Nephron progenitor cell (in vitro differentiated cells): Measurements from ENCODE around the gene C3orf49.

Source experiments
- DNase-seq: peaks from one replicate; pipeline ENCODE4 v3.0.0; 2021
- H3K27ac Mint-ChIP-seq: 2 replicates; pipeline ENCODE4 v1.8.0; 2021; ENCODE audit warnings: mild to moderate bottlenecking, moderate library complexity, mixed read lengths
- H3K27me3 Mint-ChIP-seq: 2 replicates; pipeline ENCODE4 v1.8.0; 2021; ENCODE audit warnings: mild to moderate bottlenecking, low read depth, mixed read lengths; ENCODE audit not compliant: poor library complexity
- H3K36me3 Mint-ChIP-seq: 2 replicates; pipeline ENCODE4 v1.8.0; 2021; ENCODE audit warnings: low read depth, mixed read lengths
- H3K4me1 Mint-ChIP-seq: 2 replicates; pipeline ENCODE4 v1.8.0; 2021; ENCODE audit warnings: mixed read lengths
- H3K4me3 Mint-ChIP-seq: 2 replicates; pipeline ENCODE4 v1.8.0; 2021; ENCODE audit warnings: mild to moderate bottlenecking, moderate library complexity, mixed read lengths
- H3K9me3 Mint-ChIP-seq: 2 replicates; pipeline ENCODE4 v1.8.0; 2021; ENCODE audit warnings: mild to moderate bottlenecking, moderate library complexity, mixed read lengths
- TF ChIP-seq, protein P1 (sequence below): fragments of 200-600 bp; sonication (generic); IDR thresholded peaks from 2 replicates; pipeline ENCODE4 v1.5.0; 2021; ENCODE audit warnings: antibody characterized with exemption

C3orf49 gene

GRCh38 chr3:63798949-63799348, 20.1 kb upstream of the C3orf49 start:
- Mint-ChIP-seq H3K4me3 (no peak overlapping the region), H3K27ac (no peak overlapping the region), H3K36me3 (no peaks in the 10 kb centered on the region), H3K4me1 (no peaks in the 10 kb centered on the region), H3K27me3 (peaks cover 11% of the 10 kb centered on the region), H3K9me3 (no peaks in the 10 kb centered on the region)
- TF ChIP-seq, protein P1, sequence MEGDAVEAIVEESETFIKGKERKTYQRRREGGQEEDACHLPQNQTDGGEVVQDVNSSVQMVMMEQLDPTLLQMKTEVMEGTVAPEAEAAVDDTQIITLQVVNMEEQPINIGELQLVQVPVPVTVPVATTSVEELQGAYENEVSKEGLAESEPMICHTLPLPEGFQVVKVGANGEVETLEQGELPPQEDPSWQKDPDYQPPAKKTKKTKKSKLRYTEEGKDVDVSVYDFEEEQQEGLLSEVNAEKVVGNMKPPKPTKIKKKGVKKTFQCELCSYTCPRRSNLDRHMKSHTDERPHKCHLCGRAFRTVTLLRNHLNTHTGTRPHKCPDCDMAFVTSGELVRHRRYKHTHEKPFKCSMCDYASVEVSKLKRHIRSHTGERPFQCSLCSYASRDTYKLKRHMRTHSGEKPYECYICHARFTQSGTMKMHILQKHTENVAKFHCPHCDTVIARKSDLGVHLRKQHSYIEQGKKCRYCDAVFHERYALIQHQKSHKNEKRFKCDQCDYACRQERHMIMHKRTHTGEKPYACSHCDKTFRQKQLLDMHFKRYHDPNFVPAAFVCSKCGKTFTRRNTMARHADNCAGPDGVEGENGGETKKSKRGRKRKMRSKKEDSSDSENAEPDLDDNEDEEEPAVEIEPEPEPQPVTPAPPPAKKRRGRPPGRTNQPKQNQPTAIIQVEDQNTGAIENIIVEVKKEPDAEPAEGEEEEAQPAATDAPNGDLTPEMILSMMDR = no peak
- no peak for DNase-seq

DNA sequence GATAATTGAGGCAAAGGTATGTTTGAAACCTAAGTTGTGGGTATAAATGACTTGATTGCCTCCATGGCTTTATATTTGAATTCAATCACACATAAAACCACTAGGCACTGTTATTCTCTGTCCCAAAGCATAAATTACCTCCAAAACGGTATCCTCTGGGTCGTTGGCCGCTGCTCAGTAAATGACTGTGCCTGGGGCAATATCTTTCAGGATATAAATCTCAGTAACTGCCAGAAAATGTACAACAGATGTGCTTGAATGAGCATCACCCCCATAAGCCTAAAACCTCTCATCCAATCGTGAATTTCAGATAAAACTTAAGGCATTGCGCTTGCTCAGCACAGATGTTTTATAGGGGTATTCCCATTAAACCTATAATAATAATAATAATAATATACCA, 19.0 kb upstream of the C3orf49 start:
- H3K36me3 Mint-ChIP-seq = no peaks in the 10 kb centered on the region
- H3K27ac Mint-ChIP-seq = no peak overlapping the region
- no peak for DNase-seq
- H3K9me3 Mint-ChIP-seq = no peaks in the 10 kb centered on the region
- H3K4me3 Mint-ChIP-seq = no peak overlapping the region
- TF ChIP-seq, protein P1 = no peak
- H3K27me3 Mint-ChIP-seq = peaks cover 11% of the 10 kb centered on the region
- no peaks in the 10 kb centered on the region for H3K4me1 Mint-ChIP-seq

GRCh38 chr3:63803911-63804310, 15.2 kb upstream of the C3orf49 start:
- TF ChIP-seq, protein P1 = no peak
- Mint-ChIP-seq H3K27me3 (peaks cover 11% of the 10 kb centered on the region), H3K4me1 (no peaks in the 10 kb centered on the region), H3K4me3 (no peak overlapping the region), H3K9me3 (no peaks in the 10 kb centered on the region), H3K27ac (no peak overlapping the region), H3K36me3 (no peaks in the 10 kb centered on the region)
- no peak for DNase-seq

GRCh38 chr3:63807961-63808565, 11.0 kb upstream of the C3orf49 start:
- no peaks in the 10 kb centered on the region for H3K9me3 Mint-ChIP-seq
- peaks cover 4% of the 10 kb centered on the region for H3K27me3 Mint-ChIP-seq
- no peaks in the 10 kb centered on the region for H3K4me1 Mint-ChIP-seq
- no peak for DNase-seq
- no peak overlapping the region for H3K27ac Mint-ChIP-seq
- TF ChIP-seq, protein P1 = no peak
- no peak overlapping the region for H3K4me3 Mint-ChIP-seq
- H3K36me3 Mint-ChIP-seq = no peaks in the 10 kb centered on the region

- Mint-ChIP-seq H3K9me3 (no peaks in the 10 kb centered on the region), H3K36me3 (no peaks in the 10 kb centered on the region), H3K27ac (no peak overlapping the region), H3K27me3 (no peaks in the 10 kb centered on the region), H3K4me1 (peaks cover 4% of the 10 kb centered on the region), H3K4me3 (no peak overlapping the region)
- DNase-seq = no peak
- TF ChIP-seq, protein P1 = no peak
Observed at GRCh38 chr3:63808633-63809032, 10.5 kb upstream of the C3orf49 start.

DNA sequence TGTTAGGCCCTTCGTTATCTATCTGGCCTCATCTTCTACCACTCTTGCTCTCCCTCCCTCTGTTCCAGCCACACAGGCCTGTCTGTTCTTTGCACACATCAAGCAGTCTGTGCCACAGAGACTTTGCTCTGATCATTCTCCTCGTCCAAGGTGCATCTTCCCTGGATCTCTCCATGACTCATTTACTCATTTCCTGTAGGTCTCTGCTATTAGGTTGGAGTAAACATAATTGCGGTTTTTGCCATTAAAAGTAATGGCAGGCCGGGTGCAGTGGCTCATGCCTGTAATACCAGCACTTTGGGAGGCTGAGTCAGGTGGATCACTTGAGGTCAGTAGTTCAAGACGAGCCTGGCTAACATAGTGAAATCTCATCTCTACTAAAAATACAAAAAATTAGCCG, 9.5 kb upstream of the C3orf49 start:
- Mint-ChIP-seq H3K27me3 (no peaks in the 10 kb centered on the region), H3K9me3 (no peaks in the 10 kb centered on the region), H3K27ac (no peak overlapping the region), H3K4me1 (peaks cover 6% of the 10 kb centered on the region), H3K36me3 (no peaks in the 10 kb centered on the region), H3K4me3 (no peak overlapping the region)
- TF ChIP-seq, protein P1 = no peak
- DNase-seq = no peak
